GM19035 (cell line): ENCODE data around the gene COL27A1.

Experiments used
- ATAC-seq: cut with Tn5 transposase; IDR thresholded peaks from one replicate; pipeline ENCODE4 v1.9.1; 2021; ENCODE audit not compliant: unreplicated experiment

COL27A1 gene

GRCh38 chr9:114155263-114155994, at the start of gene COL27A1:
Gene COL27A1 (plus strand): TSS chr9:114155537. CDS start chr9:114155951, 414 bp downstream.
- ATAC-seq, result peak; percentile 94

DNA sequence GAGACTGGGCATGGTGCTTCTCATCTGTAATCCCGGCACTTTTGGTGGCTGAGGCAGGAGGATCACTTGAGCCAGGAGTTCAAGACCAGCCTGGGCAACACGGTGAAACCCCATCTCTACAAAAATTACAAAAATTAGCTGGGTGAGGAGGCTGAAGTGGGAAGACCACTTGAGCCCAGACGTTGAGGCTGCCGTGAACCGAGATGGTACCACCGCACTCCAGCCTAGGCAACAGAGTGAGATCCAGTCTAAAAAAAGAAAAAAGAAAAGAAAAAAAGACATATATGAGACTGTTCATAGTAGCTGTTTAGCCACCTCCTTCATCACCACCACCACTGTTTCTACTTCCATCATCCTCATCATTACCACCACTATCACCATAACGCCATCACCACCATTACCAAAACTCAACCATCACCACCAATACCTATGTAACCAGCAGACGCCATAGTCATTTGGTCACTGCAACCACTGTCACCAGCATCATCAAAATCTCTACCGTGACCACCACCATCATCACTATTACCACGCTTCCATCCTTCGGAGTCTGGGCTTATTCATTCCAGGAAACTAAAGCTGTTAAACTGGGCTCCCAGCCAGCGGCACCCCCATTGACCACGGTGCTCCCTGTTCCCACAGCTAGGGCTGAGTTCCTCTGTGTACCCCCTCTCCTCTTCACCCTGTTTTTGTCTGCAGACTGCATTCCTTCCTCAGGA, 47.9 kb upstream of the COL27A1 start:
- ATAC-seq, result no peak

- ATAC-seq, result peak; percentile 59
Observed at GRCh38 chr9:114108016-114108833, 47.1 kb upstream of the COL27A1 start.

GRCh38 chr9:114109124-114109523, 46.2 kb upstream of the COL27A1 start:
- no peak for ATAC-seq

- no peak for ATAC-seq
Observed at GRCh38 chr9:114110180-114110579, 45.2 kb upstream of the COL27A1 start.

DNA sequence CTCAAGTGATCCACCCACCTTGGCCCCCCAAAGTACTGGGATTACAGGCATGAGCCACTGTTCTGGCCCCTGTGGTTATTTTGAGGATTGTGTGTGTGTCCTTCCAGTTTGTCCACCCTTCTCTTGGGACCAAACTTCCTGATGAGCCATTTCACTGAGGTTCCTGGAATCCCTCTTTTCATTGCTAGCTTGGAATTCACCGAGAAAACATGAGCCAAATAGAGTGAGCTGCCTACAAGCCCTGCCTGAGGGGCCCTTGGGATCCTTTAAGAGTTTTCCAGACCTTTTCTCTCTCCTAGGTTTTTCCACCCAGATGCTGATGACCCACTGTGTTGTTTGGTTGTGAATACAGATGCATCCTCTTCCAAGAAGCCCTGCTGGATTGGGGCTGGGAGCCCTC, 43.0 kb upstream of the COL27A1 start:
- no peak for ATAC-seq

DNA sequence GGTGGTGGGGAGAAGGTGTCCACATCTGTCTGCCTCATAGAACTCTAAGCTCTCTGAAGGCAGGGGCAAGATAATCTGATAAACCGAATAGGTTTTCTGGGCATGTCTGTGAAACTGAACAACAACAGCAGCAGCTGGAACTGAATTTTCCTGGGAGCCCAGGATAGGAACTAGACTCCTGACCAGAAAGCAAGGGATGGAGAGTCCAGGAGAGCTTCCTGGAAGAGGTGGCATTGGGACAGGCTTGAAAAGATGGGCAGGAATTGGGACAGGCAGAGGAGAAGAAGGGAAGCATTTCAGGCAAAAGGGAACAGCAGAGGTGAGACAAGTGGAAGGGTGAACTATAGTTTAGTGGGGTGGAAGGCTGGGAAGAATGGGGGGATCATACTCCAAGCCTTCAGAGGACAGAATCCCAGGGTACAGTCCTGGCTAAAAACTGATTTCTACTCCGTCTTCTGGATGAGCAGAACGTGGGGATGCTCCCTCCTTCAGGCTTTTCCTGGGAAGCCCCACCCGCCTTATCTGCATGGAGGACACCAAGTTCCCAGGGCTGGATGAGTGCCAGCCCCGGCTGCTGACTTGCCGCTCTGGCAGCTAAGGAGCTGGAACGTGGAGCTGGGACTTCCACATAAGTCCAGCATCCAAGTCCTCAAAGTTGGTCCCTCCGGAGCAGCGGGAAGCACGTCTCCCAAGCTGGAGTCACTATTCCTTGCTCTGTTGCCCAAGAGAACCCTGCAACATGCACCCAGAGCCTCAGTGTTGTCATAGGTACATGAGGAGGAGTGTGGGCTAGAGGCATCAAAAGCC, 42.4 kb upstream of the COL27A1 start:
- no peak for ATAC-seq

DNA sequence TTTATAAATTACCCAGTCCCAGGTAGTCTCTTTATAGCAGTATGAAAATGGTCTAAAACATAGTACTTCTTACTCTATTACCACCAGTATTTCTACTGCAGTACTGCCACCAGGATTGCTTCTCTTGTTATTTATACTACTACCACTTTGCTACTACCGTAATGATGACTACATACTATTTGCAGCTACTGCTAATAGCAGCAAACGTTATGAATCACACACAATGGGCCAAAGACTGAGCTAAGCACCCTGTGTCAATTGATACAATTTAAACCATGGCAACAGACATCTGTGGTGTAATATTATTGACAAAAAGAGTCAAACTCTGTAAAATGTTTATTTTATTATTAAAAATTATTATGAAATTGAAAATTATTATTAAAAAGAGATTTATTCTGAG, 41.0 kb upstream of the COL27A1 start:
- no peak for ATAC-seq

GRCh38 chr9:114115654-114116125, 39.6 kb upstream of the COL27A1 start:
- ATAC-seq, result no peak

GRCh38 chr9:114116126-114116747, 39.1 kb upstream of the COL27A1 start:
- ATAC-seq, result no peak

DNA sequence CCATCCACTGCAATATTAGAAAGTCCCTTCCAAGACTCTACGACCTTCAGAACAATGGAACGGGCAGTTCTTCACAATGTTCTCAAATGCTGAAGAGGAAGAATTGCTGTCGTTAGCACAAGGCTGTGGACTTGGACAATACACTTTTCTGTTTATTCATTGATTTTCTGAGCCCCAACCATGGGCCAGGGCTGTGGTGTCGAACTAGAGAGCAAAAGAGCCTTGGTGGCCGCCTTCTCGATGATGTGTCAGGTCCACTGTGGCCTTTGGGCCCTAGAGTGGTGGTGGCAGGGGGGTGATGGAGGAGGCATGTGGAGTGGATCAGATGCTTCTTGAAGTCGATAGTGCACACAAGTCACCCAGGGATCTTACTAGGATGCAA, 37.7 kb upstream of the COL27A1 start:
- no peak for ATAC-seq

GRCh38 chr9:114117996-114118830, 37.1 kb upstream of the COL27A1 start:
- ATAC-seq, result no peak

DNA sequence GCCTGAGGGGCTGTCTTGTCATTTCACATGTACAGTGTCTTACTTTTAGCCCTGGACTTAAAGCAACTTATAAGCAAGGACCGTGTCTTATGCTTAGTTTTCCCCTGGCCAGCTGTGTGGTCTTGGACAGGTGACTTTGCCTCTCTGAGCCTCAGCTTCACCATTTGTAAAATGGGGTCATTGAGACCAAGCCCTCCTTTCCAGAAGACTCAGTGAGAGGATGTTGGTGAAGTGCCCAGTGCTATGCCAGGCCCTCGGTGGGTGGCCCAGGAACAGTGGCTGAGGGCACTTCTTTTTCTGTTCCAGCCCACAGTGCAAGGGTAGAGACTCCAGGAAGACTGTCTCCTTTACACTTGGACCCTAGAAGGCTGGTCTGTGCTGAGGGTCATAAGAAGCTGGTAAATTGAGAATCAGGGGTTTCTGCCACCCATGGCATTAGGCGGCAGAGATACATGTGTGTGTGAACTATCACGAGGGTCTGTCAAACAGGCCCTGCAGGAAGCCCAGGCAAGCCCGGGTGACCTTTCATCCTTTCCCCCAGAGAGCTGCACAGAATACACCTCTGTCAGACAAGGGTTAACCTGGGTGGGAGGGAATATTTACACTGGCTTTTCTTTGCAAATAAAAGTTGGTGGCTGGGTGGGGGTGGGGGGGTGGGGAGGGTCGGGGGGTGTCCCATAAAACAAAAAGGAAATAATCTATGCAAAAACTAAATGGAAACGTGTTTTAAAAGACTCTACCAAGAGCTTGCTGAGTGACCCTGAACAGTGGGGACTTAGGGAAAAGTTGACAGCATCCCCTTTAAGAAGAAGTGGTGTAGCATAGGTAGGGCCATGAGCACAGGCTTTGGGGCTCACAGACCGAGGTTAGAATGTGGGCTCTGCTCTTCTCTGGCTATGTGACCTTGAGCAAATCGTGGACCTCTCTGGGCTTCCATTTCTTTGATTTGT, 35.8 kb upstream of the COL27A1 start:
- no peak for ATAC-seq

DNA sequence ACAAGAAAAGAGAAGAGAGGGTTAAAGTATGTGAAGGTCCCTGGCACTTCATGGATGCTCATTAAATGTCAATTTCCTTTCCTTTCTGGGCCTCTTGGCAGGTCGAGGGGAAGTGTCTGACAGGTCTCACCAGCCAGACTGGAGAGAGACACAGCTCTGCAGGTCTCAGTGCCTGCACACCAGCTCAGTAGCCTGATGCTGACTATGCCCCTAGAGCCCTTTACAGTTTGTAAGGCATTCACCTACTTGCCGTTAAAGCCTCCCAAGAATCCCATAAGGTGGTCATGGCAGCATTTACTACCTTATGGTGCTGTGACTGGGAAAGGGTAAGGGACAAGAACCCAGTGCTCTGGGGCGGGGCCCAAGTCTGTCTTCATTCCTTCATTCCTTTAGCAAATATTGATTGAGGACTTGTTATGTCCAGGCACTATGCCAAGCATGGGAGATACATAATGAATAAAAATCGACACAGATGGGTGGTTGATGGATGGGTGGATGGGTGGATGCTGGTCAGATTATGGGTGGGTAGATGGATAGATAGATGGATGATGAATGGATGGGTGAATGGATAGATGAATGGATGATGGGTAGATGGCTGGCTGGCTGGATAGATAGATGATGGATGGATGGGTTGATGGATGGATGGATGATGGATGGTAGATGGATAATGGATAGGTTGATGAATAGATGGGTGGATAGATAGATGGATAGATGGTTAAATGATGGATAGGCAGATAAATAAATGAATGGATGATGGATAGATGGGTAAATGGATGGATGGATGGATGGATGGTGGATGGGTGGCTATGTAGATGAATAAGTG, 34.9 kb upstream of the COL27A1 start:
- ATAC-seq, result no peak

- no peak for ATAC-seq
Observed at GRCh38 chr9:114121227-114122135, 33.9 kb upstream of the COL27A1 start.
